SK-MEL-5 (cell line): ENCODE data around the gene COMT. TPM values are rescaled to one million over a fixed set of nuclear protein-coding genes. Genes with fewer than 3 reads are reported as not detected.

ENCODE experiments used
- DNase-seq: peaks from one replicate; pipeline ENCODE4 v3.0.0-alpha.2; 2016; ENCODE audit warnings: low read depth, low spot score
- in situ Hi-C: cut with HindIII; loops from 2 replicates; pipeline ENCODE4 v1.10.0; 2016; ENCODE audit warnings: low sequenced_read_pairs, high pct_unique_total_duplicates, low pct_unique_long_range_greater_than_20kb
- total RNA-seq: library from RNA; depleted of rRNA; stranded (reverse); fragments of >200 nt; shearing (Covaris generic); gene quantifications from 2 replicates; pipeline ENCODE4 v1.2.3, GENCODE V29; 2014

COMT gene
- total RNA-seq, 1 experiment from 2014 or later: 156 TPM

- DNase-seq: no peak
- in situ Hi-C loops: no loop called here
Measured at GRCh38 chr22:19982991-19983578, 41.5 kb downstream of the COMT start.

GRCh38 chr22:19983741-19984140 is 42.2 kb downstream of the COMT start:
- in situ Hi-C loops: no loop called here
- no peak for DNase-seq

DNA sequence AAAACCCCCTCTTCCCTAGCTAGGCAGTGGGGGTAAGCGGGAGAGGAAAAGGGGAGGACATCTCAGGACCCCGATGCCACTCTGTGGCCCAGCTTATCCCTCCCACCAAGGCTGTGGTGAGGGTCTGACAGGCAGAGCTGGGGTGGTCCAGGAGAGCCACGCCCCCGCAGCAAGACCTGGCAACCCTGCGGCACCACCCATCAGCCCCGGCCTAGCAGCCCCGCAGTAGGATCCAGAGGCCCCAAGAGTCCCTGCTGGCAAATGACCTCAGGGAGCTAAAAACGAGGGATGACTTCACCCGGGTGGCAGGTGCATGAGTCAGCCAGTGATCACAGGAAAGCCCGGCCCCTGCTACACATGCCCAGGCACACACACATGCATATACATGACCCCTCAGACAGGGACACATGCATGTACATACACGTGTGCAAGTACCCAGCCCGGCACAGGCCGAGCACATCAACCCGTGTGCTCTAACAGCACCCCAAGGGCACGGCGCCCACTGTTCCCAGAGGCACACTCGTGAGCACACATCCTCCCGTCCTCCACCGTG is 42.7 kb downstream of the COMT start:
- in situ Hi-C loops: no loop called here

DNA sequence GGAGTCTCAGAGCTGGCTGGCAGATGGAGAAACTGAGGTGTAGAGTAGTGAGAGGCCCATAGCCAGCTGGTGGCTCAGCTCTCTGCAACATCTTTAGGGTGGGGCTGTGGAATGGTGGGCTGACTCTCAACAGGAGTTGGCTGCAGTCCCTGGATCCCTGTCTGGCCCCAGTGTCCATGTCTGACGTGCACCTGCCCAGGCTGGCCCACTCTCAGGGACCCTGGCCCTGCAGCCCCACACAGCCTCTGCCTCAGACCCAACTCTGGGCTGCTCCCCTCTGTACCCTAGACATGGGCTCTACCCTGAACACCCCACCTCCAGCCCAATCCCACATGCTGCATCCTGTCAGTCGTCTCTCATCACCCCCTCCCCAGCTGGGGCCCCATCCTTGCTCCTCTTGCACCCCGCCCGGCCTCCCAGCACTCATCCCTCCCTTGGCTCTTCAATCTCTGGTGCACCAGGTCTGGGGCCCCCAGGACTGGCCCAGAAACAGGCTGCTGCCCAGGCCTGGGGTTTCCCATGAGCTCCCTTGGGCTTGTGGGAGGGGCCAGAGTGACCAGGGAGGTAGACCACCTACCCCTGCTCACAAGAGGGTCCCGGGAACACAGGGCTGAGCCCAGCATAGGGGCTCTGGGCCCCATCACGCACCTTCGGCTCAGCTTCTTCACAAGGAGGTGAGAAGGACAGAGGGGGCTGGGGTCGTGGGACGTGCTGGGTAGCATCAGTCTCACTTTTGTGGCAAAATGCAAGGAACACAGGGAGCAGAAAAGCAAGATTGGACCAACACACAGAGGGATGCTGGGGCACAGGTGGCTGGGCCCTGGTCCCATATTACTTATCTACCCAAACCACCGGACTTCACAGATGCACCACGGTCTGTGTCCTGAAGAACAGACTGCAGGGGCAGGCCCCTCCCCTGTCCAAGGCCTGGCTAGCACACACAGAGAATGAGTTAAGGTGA is 43.6 kb downstream of the COMT start:
- in situ Hi-C loops: no loop called here
- DNase-seq: no peak

More for the DNA sequence above, 42.7 kb downstream of the COMT start:
- no peak for DNase-seq

DNA sequence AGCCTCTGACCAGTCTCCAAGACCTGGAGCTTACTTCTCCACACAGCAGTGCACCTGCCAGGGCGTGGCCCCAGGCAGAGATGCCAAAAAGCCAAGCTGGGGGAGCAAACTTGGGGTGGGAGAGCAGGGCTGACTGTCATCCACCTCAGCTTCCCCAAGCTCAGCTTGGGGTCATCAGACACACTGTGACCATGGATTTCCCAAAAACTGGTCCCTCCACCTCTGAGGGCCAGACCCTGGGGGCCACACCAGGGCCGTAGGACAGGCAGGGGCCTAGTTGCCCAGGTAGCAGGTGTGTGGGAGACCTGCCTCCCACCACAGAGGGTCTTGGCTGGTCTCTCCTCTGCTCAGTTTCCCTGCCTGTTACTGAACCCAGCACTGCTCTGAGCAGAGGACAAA is 44.4 kb downstream of the COMT start:
- DNase-seq: no peak
- in situ Hi-C loops: no loop called here

- in situ Hi-C loops: no loop called here
- peak; percentile 65 for DNase-seq
Measured at GRCh38 chr22:19986410-19987341, 45.1 kb downstream of the COMT start.

DNA sequence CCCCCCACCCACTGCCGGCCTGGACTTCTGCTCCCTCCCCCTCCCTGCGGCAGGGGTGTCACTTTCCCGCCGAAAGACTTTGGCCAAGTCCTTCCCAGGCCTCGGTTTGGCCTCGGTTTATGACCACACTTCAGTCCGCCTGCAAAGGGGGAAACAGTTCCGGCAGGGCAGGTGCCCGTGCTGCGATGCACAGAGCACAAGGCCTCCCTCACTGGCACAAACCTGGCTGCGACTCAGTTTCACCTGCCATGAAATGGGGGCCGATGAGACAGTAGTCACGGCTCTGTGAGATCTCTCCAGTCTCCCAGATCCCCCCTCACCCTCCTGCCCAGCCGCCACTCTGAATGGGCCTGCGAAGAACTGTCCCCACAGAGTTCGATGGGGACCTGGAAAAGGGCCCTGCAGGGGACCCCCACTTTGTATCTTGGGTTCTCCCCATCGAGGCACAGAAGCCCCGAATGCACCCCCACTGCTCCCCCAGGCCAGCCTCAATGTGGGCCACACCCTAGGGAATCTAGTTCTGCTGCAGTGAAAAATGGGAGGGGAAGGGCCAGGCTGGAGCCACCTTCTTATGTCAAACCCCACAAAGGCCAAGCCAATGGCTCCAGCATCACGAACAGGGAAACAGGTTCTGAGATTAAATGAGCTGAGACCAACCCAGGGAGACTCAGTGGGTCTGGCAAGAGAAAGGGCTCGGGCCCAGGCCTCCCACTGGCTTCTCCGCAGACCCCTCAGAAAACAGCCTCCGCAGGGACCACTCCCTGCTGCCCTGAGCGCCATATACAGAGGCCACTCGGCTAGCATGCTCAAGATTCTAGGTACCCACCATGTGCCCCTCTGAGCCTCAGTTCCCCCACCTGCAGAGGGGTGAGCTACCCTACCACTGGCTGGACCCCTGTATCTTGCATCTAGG is 46.1 kb downstream of the COMT start:
- in situ Hi-C loops: no loop called here
- no peak for DNase-seq

- in situ Hi-C loops: no loop called here
- DNase-seq: no peak
Measured at GRCh38 chr22:19988331-19988808, 46.8 kb downstream of the COMT start.

DNA sequence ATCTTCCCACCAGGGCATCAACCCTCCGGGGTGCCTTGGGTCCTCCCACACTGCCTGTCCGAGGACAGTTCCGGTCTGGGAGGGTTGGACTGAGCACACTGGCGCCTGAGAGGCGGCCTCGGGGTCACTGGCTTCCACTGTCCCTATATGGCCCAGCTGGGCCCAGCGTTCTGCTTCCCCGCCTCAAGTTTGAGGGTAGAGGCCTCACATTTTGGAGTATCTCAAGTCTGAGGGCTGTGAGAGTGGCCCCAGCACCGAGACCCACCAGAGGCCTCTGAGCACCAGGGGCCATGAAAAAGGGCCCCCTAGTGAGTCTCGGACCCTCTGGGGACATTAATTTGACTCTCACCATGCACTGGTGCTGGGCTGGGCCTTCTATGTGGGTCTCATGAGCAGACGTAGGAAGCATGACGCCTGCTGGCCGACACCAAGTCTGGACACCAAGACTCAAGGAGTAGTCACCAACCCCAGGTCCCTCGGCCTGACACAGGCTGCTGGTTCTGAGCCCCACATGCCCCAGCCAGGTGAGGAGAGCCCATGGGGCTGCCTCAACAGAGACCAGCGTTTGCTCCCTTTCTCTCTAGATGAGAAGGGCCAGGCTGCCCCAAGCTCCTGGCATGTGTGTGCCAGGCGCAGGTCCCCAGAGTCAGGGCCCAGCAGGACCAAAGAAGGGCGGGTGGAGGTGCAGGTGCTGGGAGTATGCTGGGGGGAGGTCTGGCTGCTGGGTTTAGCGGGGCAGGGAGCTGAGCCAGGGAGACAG is 47.6 kb downstream of the COMT start:
- DNase-seq: no peak
- in situ Hi-C loops: no loop called here

DNA sequence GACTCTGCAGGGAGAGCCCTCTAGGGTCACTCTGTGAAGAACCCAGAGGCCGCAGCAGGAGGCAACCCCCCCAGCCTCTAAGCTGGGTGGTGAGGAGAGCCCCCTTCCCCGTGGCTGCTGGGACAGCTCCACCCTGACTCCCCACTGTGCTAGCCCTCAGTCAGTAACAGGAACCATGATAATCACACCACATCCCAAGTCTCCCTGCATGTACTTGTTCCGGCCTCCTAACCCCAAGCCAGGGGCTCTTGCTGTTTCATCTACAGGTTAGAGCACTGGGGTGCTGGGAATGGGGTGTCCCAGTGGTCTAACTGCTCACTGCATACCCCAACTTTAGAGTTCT is 48.1 kb downstream of the COMT start:
- in situ Hi-C loops: no loop called here
- no peak for DNase-seq

GRCh38 chr22:19990188-19990587 is 48.6 kb downstream of the COMT start:
- in situ Hi-C loops: no loop called here
- DNase-seq: no peak

GRCh38 chr22:19990609-19991394 is 49.2 kb downstream of the COMT start:
- in situ Hi-C loops: no loop called here
- no peak for DNase-seq

DNA sequence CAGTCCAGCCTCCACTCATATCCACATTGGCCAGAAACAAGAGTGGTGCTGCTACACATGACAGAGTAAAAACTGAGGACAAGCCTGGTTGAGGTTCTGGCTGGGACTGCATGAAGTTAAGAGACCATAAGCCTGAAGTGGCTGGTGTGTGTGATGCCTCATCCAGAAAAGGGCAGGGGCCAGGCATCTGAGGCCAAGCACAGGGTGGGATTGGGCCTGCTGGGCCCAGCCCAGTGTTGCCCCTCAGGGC is 49.7 kb downstream of the COMT start:
- DNase-seq: no peak
- in situ Hi-C loops: no loop called here

GRCh38 chr22:19991645-19992451 is 50.3 kb downstream of the COMT start:
- DNase-seq: no peak
- in situ Hi-C loops: no loop called here

DNA sequence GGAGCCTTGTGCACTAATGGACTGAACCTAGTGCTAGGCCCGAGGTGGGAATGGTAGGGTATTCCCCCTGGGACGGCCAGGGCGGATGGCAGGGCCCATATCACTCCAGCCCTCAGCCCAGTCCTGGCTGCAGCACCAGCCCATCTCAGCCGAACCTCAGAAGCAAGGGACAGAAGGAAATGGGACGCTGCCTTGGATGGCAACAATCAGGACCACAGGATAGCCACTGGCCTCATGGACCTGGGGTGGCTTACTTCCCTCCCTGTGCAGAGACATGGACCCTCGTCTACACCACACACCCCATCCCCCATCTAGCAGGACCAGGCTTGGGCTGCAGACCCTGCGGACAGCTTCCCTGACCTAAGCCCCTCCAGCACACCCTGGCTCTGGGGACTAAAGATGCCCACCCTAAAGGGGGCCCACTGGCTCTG is 50.9 kb downstream of the COMT start:
- in situ Hi-C loops: no loop called here

More for the DNA sequence above, 50.9 kb downstream of the COMT start:
- DNase-seq: no peak
